Endothelial cell (in vitro differentiated cells): ENCODE results near the gene DTNA. TPM values are rescaled to one million over a fixed set of nuclear protein-coding genes. Genes with fewer than 3 reads are reported as not detected.
A peak's percentile ranks its signal among the peaks of the same experiment; 100 is the strongest.

Experiments used
- DNase-seq: peaks from one replicate; pipeline ENCODE4 v3.0.0; 2021; ENCODE audit warnings: low spot score
- H3K27ac Mint-ChIP-seq: one replicate; pipeline ENCODE4 v1.8.0; 2021; ENCODE audit warnings: mixed read lengths, inconsistent platforms; ENCODE audit not compliant: unreplicated experiment
- H3K27me3 Mint-ChIP-seq: one replicate; pipeline ENCODE4 v1.8.0; 2021; ENCODE audit warnings: mild to moderate bottlenecking, moderate library complexity, mixed read lengths, inconsistent platforms; ENCODE audit not compliant: unreplicated experiment
- H3K36me3 Mint-ChIP-seq: one replicate; pipeline ENCODE4 v1.8.0; 2021; ENCODE audit warnings: mild to moderate bottlenecking, low read depth, mixed read lengths, inconsistent platforms; ENCODE audit not compliant: unreplicated experiment
- H3K4me1 Mint-ChIP-seq: one replicate; pipeline ENCODE4 v1.8.0; 2021; ENCODE audit warnings: mild to moderate bottlenecking, mixed read lengths, inconsistent platforms; ENCODE audit not compliant: unreplicated experiment
- H3K4me3 Mint-ChIP-seq: one replicate; pipeline ENCODE4 v1.8.0; 2021; ENCODE audit warnings: mild to moderate bottlenecking, mixed read lengths, inconsistent platforms; ENCODE audit not compliant: unreplicated experiment
- H3K9me3 Mint-ChIP-seq: one replicate; pipeline ENCODE4 v1.8.0; 2021; ENCODE audit warnings: mixed read lengths, inconsistent platforms; ENCODE audit not compliant: unreplicated experiment
- CTCF ChIP-seq: fragments of 200-600 bp; sonication (generic); IDR thresholded peaks from one replicate; pipeline ENCODE4 v1.5.0; 2021; ENCODE audit warnings: antibody characterized with exemption; ENCODE audit not compliant: unreplicated experiment
- total RNA-seq: library from RNA; stranded (reverse); fragmentation: NEBNext Ultra II Directional; extraction: Animal tissue kit (Norgen Biotek cat#: 25700); gene quantifications from one replicate; pipeline ENCODE4 v1.2.1, GENCODE V29; 2021; ENCODE audit not compliant: unreplicated experiment

Gene DTNA
- total RNA-seq, 1 donor from 2014 or later, result 17.9 TPM

DNA sequence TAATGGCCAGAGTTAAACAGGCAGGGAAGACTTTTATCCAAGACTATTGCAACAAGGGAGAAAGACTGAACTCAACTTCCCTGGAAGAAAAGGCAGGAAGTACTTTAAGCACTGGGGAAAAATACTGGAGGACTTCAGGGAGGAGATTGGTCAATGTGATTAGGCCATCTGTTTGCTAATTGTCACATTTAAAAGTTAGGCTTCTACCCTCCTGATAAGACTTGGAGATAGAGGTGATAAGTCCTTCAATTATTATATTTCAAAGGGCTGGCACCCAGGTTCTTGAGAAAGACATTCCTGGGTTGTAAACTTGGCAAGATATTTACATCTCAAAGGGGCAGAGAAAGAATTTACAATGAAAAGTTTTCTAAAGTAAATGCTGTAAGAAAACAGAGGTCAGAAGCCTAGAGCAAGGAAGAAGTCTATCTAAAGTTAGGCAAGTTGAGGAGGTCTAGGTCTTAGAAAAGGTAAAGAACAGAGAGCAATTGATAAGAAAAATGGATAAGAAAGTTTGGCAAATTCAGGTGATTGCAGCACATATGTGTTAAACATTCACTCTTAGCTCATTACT, 48.4 kb downstream of the DTNA start:
- no peak for DNase-seq
- Mint-ChIP-seq H3K27me3 (peaks cover 2% of the 10 kb centered on the region), H3K27ac (no peak overlapping the region), H3K36me3 (no peaks in the 10 kb centered on the region), H3K4me1 (peaks cover 3% of the 10 kb centered on the region), H3K9me3 (no peaks in the 10 kb centered on the region), H3K4me3 (no peak overlapping the region)
- no peak for TF ChIP-seq CTCF

DNA sequence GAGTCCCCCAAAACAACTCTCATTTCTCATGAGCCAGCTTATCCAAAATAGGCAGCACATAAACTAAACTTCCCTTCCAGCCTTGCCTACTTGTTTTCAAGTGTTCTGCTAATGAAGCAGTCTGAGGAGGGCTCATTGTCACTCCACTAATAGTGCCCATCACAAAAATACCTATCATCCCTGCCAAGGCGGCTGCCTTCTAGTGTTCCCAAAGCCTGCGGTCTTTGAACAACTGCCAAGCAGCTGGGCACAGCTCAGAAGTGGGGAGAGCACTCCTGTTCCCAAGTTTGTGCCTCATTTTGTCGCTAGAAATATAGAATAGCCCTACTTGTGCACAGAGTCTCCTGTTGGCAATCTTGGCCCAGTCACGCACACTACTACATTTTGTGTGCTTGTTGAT, 50.3 kb downstream of the DTNA start:
- Mint-ChIP-seq H3K9me3 (no peaks in the 10 kb centered on the region), H3K27ac (no peak overlapping the region), H3K4me3 (no peak overlapping the region), H3K4me1 (peaks cover 8% of the 10 kb centered on the region), H3K36me3 (no peaks in the 10 kb centered on the region), H3K27me3 (peaks cover 2% of the 10 kb centered on the region)
- DNase-seq, result no peak
- no peak for TF ChIP-seq CTCF

- no peak overlapping the region for H3K4me3 Mint-ChIP-seq
- no peak overlapping the region for H3K27ac Mint-ChIP-seq
- H3K27me3 Mint-ChIP-seq, result peaks cover 5% of the 10 kb centered on the region
- DNase-seq, result no peak
- H3K4me1 Mint-ChIP-seq, result peaks cover 28% of the 10 kb centered on the region
- TF ChIP-seq CTCF, result peak; percentile 55
- no peaks in the 10 kb centered on the region for H3K36me3 Mint-ChIP-seq
- no peaks in the 10 kb centered on the region for H3K9me3 Mint-ChIP-seq
Observed at GRCh38 chr18:34764451-34764850, 54.4 kb downstream of the DTNA start.

DNA sequence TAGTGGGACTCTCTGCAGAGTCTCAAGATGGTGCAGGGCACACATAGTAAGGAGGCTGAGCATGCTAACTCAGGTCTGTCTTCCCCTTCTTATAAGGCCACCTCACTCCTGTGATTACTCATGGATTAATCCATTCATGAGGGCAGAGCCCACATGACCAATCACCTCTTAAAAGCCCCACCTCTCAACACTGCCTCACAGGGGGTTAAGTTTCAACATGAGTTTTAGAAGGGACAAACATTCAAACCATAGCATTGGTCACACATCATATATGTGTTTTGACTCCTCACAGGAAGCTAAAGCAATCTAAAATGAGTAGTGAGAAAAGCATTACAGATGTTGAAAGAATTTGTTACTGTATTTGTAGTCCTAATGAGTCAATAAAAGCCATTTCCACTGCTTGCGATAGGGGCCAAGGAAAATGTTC, 57.5 kb downstream of the DTNA start:
- peaks cover 29% of the 10 kb centered on the region for H3K4me1 Mint-ChIP-seq
- peaks cover 2% of the 10 kb centered on the region for H3K27me3 Mint-ChIP-seq
- no peaks in the 10 kb centered on the region for H3K36me3 Mint-ChIP-seq
- no peak for TF ChIP-seq CTCF
- no peak overlapping the region for H3K4me3 Mint-ChIP-seq
- no peak for DNase-seq
- H3K27ac Mint-ChIP-seq, result peak overlapping the region; percentile 96
- no peaks in the 10 kb centered on the region for H3K9me3 Mint-ChIP-seq

- H3K36me3 Mint-ChIP-seq, result peaks cover 3% of the 10 kb centered on the region
- no peak for DNase-seq
- no peak for TF ChIP-seq CTCF
- peaks cover 2% of the 10 kb centered on the region for H3K27me3 Mint-ChIP-seq
- peaks cover 35% of the 10 kb centered on the region for H3K4me1 Mint-ChIP-seq
- no peak overlapping the region for H3K4me3 Mint-ChIP-seq
- no peaks in the 10 kb centered on the region for H3K9me3 Mint-ChIP-seq
- no peak overlapping the region for H3K27ac Mint-ChIP-seq
Observed at GRCh38 chr18:34771958-34772357, 61.9 kb downstream of the DTNA start.
